Kidney (tissue), 14 donors: Measurements from ENCODE around the gene FAM13A. TPM values are rescaled to one million over a fixed set of nuclear protein-coding genes. Genes with fewer than 3 reads are reported as not detected.

Source experiments
- DNase-seq, 5 donors: peaks; one replicate each; pipeline ENCODE4 v3.0.0-alpha.2; 2013 to 2020
- FAIRE-seq: peaks from 2 replicates; lab custom pipeline; 2012; peaks lifted over from hg19 to GRCh38; lab: Jason Lieb, UNC
- H3K27ac ChIP-seq, 2 donors: one replicate each; pipeline ENCODE4 v1.7.0; 2013; ENCODE audit warnings: low read depth in 2 of 2, low read length in 2 of 2, inconsistent platforms in 1 of 2
- H3K27me3 ChIP-seq: one replicate; pipeline ENCODE4 v1.7.1; 2013; ENCODE audit warnings: low read length, inconsistent platforms; ENCODE audit not compliant: control insufficient read depth, insufficient read depth
- H3K36me3 ChIP-seq, 3 donors: one replicate each; pipeline versions ENCODE4 v1.7.0 to v1.7.1; 2013; ENCODE audit warnings: low read length in 3 of 3, control low read depth in 1 of 3, inconsistent platforms in 1 of 3; ENCODE audit not compliant: insufficient read depth in 3 of 3, control insufficient read depth in 2 of 3
- H3K4me1 ChIP-seq, 3 donors: one replicate each; pipeline versions ENCODE4 v1.7.0 to v1.7.1; 2013; ENCODE audit warnings: low read length in 3 of 3, inconsistent platforms in 1 of 3, low read depth in 1 of 3; ENCODE audit not compliant: control insufficient read depth in 2 of 3, insufficient read depth in 2 of 3
- H3K4me3 ChIP-seq, 3 donors: one replicate each; pipeline versions ENCODE4 v1.7.0 to v1.8.1; 2013; ENCODE audit warnings: low read length in 3 of 3, control low read depth in 1 of 3, inconsistent platforms in 1 of 3
- H3K9ac ChIP-seq, 3 donors: one replicate each; pipeline versions ENCODE4 v1.7.0 to v1.7.1; 2013; ENCODE audit warnings: low read length in 3 of 3, control low read depth in 1 of 3, inconsistent platforms in 1 of 3
- H3K9me3 ChIP-seq, 3 donors: one replicate each; pipeline versions ENCODE4 v1.7.0 to v1.7.1; 2013; ENCODE audit warnings: low read length in 3 of 3, control low read depth in 1 of 3, inconsistent platforms in 1 of 3; ENCODE audit not compliant: control insufficient read depth in 2 of 3, insufficient read depth in 1 of 3
- intact Hi-C: fragments of 100-400 bp; cut with DNase I; formaldehyde crosslinking; loops from one replicate; pipeline ENCODE4 v1.11.1; 2022
- polyA plus RNA-seq: library from polyadenylated mRNA; stranded (reverse); fragments of 350-450 nt; fragmentation: Illumina TruSeq; extraction: RNeasy Lipid Tissue Mini Kit (QIAGEN cat#74804); gene quantifications from one replicate; pipeline ENCODE4 v1.2.3, GENCODE V29; 2014; ENCODE audit warnings: low read depth, low replicate concordance; ENCODE audit not compliant: insufficient read depth
- total RNA-seq: library from RNA; stranded (reverse); fragmentation: NEBNext Ultra II Directional; extraction: Animal tissue kit (Norgen Biotek cat#: 25700); gene quantifications from one replicate; pipeline ENCODE4 v1.2.1, GENCODE V29; 2021
- TF ChIP-seq, protein P1 (sequence below): IDR thresholded peaks from 3 replicates; pipeline ENCODE4 v1.5.1; 2012; ENCODE audit warnings: mild to moderate bottlenecking, moderate library complexity, borderline replicate concordance; ENCODE audit not compliant: insufficient read depth; ENCODE audit errors: extremely low read depth
- donor health status: control.
- donor health status: control.
- donor health status: control.
- donor health status: control.
- donor health status: control.
- donor health status: DM: yes; HTN: yes; CAD: no.
- donor health status: Normal renal cell carcinoma (clear cell type).

Gene FAM13A
- total and polyA plus RNA-seq, 2 donors from 2014 or later: 12.9 to 48.3 TPM

DNA sequence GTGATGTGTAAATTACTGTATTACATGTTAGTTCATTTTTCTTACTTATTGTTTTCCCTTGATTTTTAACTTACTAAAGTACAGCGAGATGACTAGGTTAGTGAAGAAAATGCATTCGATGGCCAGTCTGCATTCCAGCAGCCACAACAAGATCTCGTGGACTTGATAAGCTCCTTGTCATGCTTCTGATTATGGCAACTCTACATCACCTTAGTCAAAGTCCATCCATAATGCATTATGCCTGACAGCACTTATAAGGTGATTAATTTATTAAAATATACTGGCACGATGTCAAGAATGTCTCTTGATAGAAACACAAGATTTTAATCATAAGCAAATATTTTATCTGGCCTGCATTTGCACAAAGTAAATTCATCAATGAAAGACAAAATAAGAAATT lies 249.5 kb downstream of the FAM13A start:
- no peak overlapping the region for H3K27ac ChIP-seq
- FAIRE-seq (no peak), DNase-seq (peak in 2 of 5 donors; percentile 29 to 35)
- H3K27me3 ChIP-seq: no peaks in the 10 kb centered on the region
- H3K9ac ChIP-seq: no peak overlapping the region
- no peaks in the 10 kb centered on the region for H3K36me3 ChIP-seq
- H3K4me1 ChIP-seq: peaks cover 0 to 2% (median 0%) of the 10 kb centered on the region in 3 donors
- no peak overlapping the region for H3K4me3 ChIP-seq
- H3K9me3 ChIP-seq: no peaks in the 10 kb centered on the region
- TF ChIP-seq, protein P1, sequence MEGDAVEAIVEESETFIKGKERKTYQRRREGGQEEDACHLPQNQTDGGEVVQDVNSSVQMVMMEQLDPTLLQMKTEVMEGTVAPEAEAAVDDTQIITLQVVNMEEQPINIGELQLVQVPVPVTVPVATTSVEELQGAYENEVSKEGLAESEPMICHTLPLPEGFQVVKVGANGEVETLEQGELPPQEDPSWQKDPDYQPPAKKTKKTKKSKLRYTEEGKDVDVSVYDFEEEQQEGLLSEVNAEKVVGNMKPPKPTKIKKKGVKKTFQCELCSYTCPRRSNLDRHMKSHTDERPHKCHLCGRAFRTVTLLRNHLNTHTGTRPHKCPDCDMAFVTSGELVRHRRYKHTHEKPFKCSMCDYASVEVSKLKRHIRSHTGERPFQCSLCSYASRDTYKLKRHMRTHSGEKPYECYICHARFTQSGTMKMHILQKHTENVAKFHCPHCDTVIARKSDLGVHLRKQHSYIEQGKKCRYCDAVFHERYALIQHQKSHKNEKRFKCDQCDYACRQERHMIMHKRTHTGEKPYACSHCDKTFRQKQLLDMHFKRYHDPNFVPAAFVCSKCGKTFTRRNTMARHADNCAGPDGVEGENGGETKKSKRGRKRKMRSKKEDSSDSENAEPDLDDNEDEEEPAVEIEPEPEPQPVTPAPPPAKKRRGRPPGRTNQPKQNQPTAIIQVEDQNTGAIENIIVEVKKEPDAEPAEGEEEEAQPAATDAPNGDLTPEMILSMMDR: no peak
- intact Hi-C loops: no loop called here

DNA sequence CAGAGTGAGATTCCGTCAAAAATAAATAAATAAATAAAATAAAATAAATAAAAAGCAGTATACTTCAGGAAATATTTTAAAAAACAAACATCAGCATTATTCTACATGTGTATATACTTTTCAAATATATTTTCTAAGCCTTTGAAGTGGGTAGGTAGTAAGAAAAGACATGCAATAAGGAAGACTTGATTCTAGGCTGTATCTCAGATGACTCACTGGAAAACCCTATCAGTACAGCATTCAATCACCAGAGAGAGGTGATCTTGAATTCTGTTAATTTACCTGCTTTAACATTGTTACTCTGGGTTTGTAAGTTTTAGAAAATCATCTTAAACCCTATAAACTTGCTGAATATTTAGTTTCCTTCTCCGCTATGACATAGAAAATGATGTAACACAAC lies 252.8 kb downstream of the FAM13A start:
- Histone ChIP-seq H3K4me3 (no peak overlapping the region), H3K4me1 (peaks cover 0 to 2% (median 0%) of the 10 kb centered on the region in 3 donors), H3K36me3 (no peaks in the 10 kb centered on the region), H3K9ac (no peak overlapping the region), H3K27ac (no peak overlapping the region), H3K9me3 (no peaks in the 10 kb centered on the region), H3K27me3 (no peaks in the 10 kb centered on the region)
- FAIRE-seq (no peak), DNase-seq (no peak)
- intact Hi-C loops: no loop called here
- TF ChIP-seq, protein P1: no peak

DNA sequence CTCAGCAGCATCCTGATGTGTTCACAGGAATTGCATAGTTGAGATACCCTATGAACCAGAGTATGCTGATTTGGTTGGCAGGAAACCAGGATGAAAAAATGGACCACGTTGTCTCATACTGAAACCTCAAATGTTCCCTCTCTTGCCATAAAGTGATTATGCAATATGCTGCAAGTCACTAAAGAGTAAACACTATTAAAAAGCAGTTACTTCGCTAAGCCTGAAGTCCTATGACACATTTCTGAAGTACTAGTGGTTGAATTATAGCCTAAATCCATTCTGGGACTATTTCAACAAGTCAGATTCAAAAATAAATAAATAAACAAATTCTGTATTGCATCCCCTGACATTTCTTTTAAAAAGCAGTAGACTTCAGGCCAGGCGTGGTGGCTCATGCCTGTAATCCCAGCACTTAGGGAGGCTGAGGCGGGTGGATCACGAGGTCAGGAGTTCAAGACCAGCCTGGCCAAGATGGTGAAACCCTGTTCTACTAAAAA lies 253.3 kb downstream of the FAM13A start:
- Histone ChIP-seq H3K27me3 (no peaks in the 10 kb centered on the region), H3K4me3 (no peak overlapping the region), H3K27ac (no peak overlapping the region), H3K4me1 (peaks cover 0 to 2% (median 0%) of the 10 kb centered on the region in 3 donors), H3K36me3 (no peaks in the 10 kb centered on the region), H3K9me3 (no peaks in the 10 kb centered on the region), H3K9ac (no peak overlapping the region)
- DNase-seq (peak in 1 of 5 donors; percentile 52), FAIRE-seq (peak; percentile 86)
- TF ChIP-seq, protein P1: no peak
- intact Hi-C loops: no loop called here
